ENCODE data around the gene ZC3HAV1. TPM values are rescaled to one million over a fixed set of nuclear protein-coding genes. Genes with fewer than 3 reads are reported as not detected.
A peak's percentile ranks its signal among the peaks of the same experiment; 100 is the strongest.

The ZC3HAV1 gene
- total and polyA plus RNA-seq, 9 of the 15 experiments (the other 6 are each of a cell fraction or from before 2014, with no cell fraction given), result 11.9 to 40.5 (median 23.9) TPM

GRCh38 chr7:139095194-139095659 lies 14.3 kb downstream of the ZC3HAV1 start (continued):
- 0 out of 2 replicates have a peak, but pooled peaks have one; percentile 29 for TF ChIP-seq ZNF512 (tag; IDR thresholded peaks at IDR 0.05)
- TF ChIP-seq ZNF354B (CRISPR knock-in tag; IDR thresholded peaks at IDR 0.05), result no peak
- no peak for TF ChIP-seq NFIC (IDR thresholded peaks at IDR 0.05)
- no peak for TF ChIP-seq PCBP2 (IDR thresholded peaks at IDR 0.05; ENCODE audit: low read depth, low read length, poor library complexity, severe bottlenecking)
- TF ChIP-seq SNRNP70 (optimal IDR thresholded peaks at IDR 0.05; ENCODE audit: low read depth, low read length), result no peak
- TF ChIP-seq ZNF407 (IDR thresholded peaks at IDR 0.05; ENCODE audit: low read depth), result no peak
- TF ChIP-seq MYC (IDR thresholded peaks at IDR 0.05; ENCODE audit: low read depth, low read length), result no peak
- TF ChIP-seq MYC (CRISPR knock-in tag; IDR thresholded peaks at IDR 0.05; ENCODE audit: borderline replicate concordance, low read depth), result no peak
- TF ChIP-seq TBP (optimal IDR thresholded peaks at IDR 0.05; ENCODE audit: low read depth, low read length), result no peak
- TF ChIP-seq CHAMP1 (IDR thresholded peaks at IDR 0.05), result peak; percentile 53; the same call in 1 of the 2 replicates
- TF ChIP-seq MCM5 (IDR thresholded peaks at IDR 0.05; ENCODE audit: low read depth), result no peak
- TF ChIP-seq ETV1 (tag; conservative IDR thresholded peaks at IDR 0.05; ENCODE audit: low read depth), result no peak
- no peak for TF ChIP-seq KLF16 (IDR thresholded peaks at IDR 0.05)
- no peak for TF ChIP-seq JUN (IDR thresholded peaks at IDR 0.05; ENCODE audit: borderline replicate concordance, low read depth, low read length)
- TF ChIP-seq JUN (CRISPR knock-in tag; IDR thresholded peaks at IDR 0.05; ENCODE audit: borderline replicate concordance), result no peak
- TF ChIP-seq CHCHD3 (CRISPR knock-in tag; IDR thresholded peaks at IDR 0.05), result no peak
- peak; percentile 42 for TF ChIP-seq KDM5B (IDR thresholded peaks at IDR 0.05; ENCODE audit: insufficient replicate concordance, low read depth, low read length)
- no peak for TF ChIP-seq ZNF146 (CRISPR knock-in tag; IDR thresholded peaks at IDR 0.05; ENCODE audit: unreplicated experiment)

All from K562 (cell line).